Nephron (organoid): ENCODE data around the gene ZDHHC20.
A peak's percentile ranks its signal among the peaks of the same experiment; 100 is the strongest.
"Not testable (repeated sequence)": the region's sequence is repeated elsewhere in the genome, so short reads cannot be mapped to it uniquely, and the experiment has no call there.

ENCODE experiments used
- H3K27ac Mint-ChIP-seq, 3 experiments: 2 replicates each; pipeline ENCODE4 v1.8.0; 2020; ENCODE audit warnings: mixed read lengths in 3 of 3, mild to moderate bottlenecking in 2 of 3, moderate library complexity in 1 of 3
- H3K27me3 Mint-ChIP-seq: 2 replicates; pipeline ENCODE4 v1.8.0; 2021; ENCODE audit warnings: low read depth, mild to moderate bottlenecking, moderate library complexity, mixed read lengths
- H3K36me3 Mint-ChIP-seq: 2 replicates; pipeline ENCODE4 v1.8.0; 2020; ENCODE audit warnings: low read depth, mixed read lengths
- H3K4me1 Mint-ChIP-seq: 2 replicates; pipeline ENCODE4 v1.8.0; 2020; ENCODE audit warnings: mixed read lengths
- H3K4me3 Mint-ChIP-seq, 3 experiments: 2 replicates each; pipeline ENCODE4 v1.8.0; 2020; ENCODE audit warnings: mild to moderate bottlenecking in 3 of 3, mixed read lengths in 3 of 3, moderate library complexity in 2 of 3
- H3K9me3 Mint-ChIP-seq: 2 replicates; pipeline ENCODE4 v1.8.0; 2020; ENCODE audit warnings: mixed read lengths
- TF ChIP-seq, protein P1 (sequence below), 3 experiments: fragments of 200-600 bp; sonication (generic); IDR thresholded peaks; one replicate each; pipeline ENCODE4 v1.5.0; 2021; ENCODE audit warnings: antibody characterized with exemption in 3 of 3; ENCODE audit not compliant: unreplicated experiment in 3 of 3

ZDHHC20 gene

DNA sequence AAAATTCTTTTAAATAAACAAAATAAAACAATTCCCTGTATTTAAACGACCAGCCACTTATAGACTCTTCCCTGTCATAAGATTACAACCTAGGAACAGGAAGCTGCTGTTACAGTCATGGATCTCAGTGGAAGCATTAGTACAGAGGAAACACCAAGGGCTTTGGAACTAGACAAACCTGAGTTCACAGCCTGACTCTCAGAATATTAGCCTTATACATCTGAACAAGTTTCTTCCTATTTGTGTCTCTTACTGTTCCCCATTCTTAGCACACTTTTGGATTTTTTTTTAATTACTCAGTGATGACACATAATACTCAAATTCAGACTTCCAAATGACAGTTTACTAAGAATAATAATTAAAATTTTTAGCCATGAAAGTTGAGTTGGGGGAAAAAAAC lies 46.1 kb downstream of the ZDHHC20 start:
- Mint-ChIP-seq H3K9me3 (peaks cover 20% of the 10 kb centered on the region), H3K36me3 (peaks cover 76% of the 10 kb centered on the region), H3K4me1 (no peaks in the 10 kb centered on the region), H3K27ac (no peak overlapping the region), H3K27me3 (no peaks in the 10 kb centered on the region), H3K4me3 (no peak overlapping the region)
- TF ChIP-seq, protein P1, sequence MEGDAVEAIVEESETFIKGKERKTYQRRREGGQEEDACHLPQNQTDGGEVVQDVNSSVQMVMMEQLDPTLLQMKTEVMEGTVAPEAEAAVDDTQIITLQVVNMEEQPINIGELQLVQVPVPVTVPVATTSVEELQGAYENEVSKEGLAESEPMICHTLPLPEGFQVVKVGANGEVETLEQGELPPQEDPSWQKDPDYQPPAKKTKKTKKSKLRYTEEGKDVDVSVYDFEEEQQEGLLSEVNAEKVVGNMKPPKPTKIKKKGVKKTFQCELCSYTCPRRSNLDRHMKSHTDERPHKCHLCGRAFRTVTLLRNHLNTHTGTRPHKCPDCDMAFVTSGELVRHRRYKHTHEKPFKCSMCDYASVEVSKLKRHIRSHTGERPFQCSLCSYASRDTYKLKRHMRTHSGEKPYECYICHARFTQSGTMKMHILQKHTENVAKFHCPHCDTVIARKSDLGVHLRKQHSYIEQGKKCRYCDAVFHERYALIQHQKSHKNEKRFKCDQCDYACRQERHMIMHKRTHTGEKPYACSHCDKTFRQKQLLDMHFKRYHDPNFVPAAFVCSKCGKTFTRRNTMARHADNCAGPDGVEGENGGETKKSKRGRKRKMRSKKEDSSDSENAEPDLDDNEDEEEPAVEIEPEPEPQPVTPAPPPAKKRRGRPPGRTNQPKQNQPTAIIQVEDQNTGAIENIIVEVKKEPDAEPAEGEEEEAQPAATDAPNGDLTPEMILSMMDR (IDR thresholded peaks at IDR 0.05; ENCODE audit: unreplicated experiment in 3 of 3): no peak

DNA sequence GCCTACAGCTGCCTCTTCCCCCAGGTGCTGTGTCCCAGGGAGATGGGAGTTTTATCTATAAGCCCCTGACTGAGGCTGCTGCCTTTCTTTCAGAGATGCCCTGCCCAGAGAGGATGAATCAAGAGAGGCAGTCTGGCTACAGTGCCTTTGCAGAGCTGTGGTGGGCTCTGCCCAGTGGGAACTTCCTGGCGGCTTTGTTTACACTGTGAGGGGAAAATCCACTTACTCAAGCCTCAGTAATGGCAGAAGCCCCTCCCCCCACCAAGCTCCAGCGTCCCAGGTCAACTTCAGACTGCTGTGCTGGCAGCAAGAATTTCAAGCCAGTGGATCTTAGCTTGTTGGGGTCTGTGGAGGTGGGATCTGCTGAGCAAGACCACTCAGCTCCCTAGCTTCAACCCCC lies 48.6 kb downstream of the ZDHHC20 start:
- H3K27ac Mint-ChIP-seq, H3K27me3 Mint-ChIP-seq, H3K4me3 Mint-ChIP-seq, H3K4me1 Mint-ChIP-seq: not testable (repeated sequence)
- H3K9me3 Mint-ChIP-seq: peaks cover 28% of the 10 kb centered on the region
- H3K36me3 Mint-ChIP-seq: peaks cover 83% of the 10 kb centered on the region

DNA sequence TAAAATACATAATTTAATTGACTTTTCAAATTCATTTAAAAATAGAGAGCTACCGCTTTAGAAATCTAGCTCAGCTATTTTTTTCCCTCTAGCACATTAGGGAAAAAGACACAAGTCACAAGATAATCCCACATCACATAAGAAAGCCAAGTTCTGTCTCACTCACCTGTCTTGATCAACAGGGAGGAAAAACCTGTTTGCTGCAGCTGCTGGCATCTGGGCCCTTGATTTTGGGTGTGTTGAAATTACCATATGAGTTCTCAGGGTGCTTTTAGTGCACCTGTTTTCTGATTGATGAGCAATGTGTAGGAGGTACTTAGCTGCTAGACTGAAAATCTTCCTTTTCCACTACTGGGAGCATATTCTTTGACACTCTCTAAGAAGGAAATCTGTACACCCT lies 53.8 kb downstream of the ZDHHC20 start:
- TF ChIP-seq, protein P1 (IDR thresholded peaks at IDR 0.05; ENCODE audit: unreplicated experiment in 3 of 3): no peak
- Mint-ChIP-seq H3K36me3 (peaks cover 75% of the 10 kb centered on the region), H3K4me3 (no peak overlapping the region), H3K4me1 (no peaks in the 10 kb centered on the region), H3K27ac (no peak overlapping the region), H3K9me3 (peaks cover 28% of the 10 kb centered on the region), H3K27me3 (no peaks in the 10 kb centered on the region)

DNA sequence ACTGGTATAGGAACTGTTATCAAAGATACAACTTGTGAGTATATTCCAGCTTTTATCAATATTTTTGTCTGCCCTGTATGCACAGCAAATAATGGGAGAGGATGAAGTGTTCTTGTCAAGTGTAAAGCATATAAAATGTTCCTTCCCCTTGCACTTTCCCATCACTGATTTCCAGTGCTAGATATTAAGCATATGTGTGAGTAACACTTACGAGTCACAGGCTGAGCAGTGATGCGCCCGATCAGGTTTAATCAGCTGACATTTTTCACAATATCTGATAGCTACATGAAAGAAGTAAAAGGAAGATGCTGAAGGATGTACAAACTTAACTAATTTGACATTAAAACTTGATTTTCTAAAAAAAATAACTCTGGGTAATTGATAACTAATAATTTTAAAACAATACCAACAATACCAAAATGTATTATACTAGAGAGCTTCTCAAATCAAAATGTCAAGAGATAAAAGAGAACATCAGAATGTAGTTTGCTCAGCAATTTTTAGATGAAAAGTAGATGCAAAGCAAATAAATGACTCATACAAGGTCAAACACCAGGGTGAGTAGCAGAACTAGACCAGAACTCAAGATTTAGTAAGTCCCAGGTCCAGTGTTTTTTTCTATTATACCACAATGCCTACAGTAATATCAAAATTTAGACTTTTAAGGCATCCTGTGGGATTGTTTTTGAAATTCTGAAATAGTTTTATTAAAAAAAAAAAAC lies 56.4 kb downstream of the ZDHHC20 start:
- H3K4me3 Mint-ChIP-seq: no peak overlapping the region
- peaks cover 6% of the 10 kb centered on the region for H3K9me3 Mint-ChIP-seq
- no peaks in the 10 kb centered on the region for H3K4me1 Mint-ChIP-seq
- TF ChIP-seq, protein P1 (IDR thresholded peaks at IDR 0.05; ENCODE audit: unreplicated experiment in 3 of 3): no peak
- no peaks in the 10 kb centered on the region for H3K27me3 Mint-ChIP-seq
- H3K36me3 Mint-ChIP-seq: peaks cover 63% of the 10 kb centered on the region
- no peak overlapping the region for H3K27ac Mint-ChIP-seq

DNA sequence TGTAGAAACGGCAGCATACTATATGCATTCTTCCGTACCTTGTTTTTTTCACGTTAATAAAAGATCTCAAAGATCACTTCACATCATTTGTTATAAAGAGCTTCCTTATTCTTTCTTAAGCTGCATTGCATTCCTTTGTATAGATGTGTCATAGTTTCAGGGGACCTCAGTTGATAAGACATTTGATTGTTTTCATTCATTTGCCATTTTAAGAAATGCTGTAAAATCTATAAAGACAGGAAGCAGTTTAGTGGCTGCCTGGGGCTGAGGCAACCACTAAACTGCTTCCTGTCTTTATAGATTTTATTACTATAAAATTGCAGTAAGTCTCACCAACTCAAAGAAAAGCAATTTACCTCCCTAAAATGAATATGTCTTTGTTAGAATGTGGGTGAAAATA lies 59.4 kb downstream of the ZDHHC20 start:
- Mint-ChIP-seq H3K9me3 (no peaks in the 10 kb centered on the region), H3K4me3 (no peak overlapping the region), H3K27me3 (no peaks in the 10 kb centered on the region), H3K27ac (peak overlapping the region in 1 of 3 experiments; percentile 17), H3K4me1 (no peaks in the 10 kb centered on the region), H3K36me3 (peaks cover 59% of the 10 kb centered on the region)
- TF ChIP-seq, protein P1 (IDR thresholded peaks at IDR 0.05; ENCODE audit: unreplicated experiment in 3 of 3): no peak

DNA sequence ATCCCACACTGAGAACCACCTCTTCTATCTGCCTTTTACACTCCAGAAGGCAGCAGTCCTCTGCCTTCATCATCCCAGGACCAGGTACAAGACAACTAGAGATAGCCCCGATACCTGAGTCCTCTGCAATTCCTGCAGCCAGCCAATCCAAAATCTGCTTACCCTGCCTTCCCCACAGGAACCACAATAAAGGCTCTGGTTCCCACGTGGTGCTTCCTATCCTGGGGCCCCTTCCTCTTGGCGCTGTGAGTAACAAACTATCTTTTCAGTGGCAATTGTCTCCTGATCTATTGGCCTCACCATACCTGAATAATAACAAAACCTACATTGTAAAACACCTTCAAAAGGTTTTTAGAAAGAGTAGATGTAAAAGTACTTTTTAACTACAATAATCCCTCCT lies 63.1 kb downstream of the ZDHHC20 start:
- Mint-ChIP-seq H3K4me1 (no peaks in the 10 kb centered on the region), H3K9me3 (no peaks in the 10 kb centered on the region), H3K36me3 (peaks cover 53% of the 10 kb centered on the region), H3K27ac (no peak overlapping the region), H3K27me3 (no peaks in the 10 kb centered on the region), H3K4me3 (no peak overlapping the region)
- TF ChIP-seq, protein P1 (IDR thresholded peaks at IDR 0.05; ENCODE audit: unreplicated experiment in 3 of 3): no peak
